Measurements from ENCODE around the gene YEATS2. TPM values are rescaled to one million over a fixed set of nuclear protein-coding genes. Genes with fewer than 3 reads are reported as not detected.
A peak's percentile ranks its signal among the peaks of the same experiment; 100 is the strongest.

YEATS2 gene
- polyA plus RNA-seq: 20.9 to 21.7 TPM (median 21.2 TPM) in 3 replicates
- 12.1 TPM for polyA plus RNA-seq (2011; ENCODE audit: low read depth)
- 16.6 and 18.9 TPM in 2 replicates for polyA plus RNA-seq (2011; cell fraction: cytosol; rRNA removed)
- polyA plus RNA-seq (2011; cell fraction: nucleus; rRNA removed): 44.0 and 44.7 TPM in 2 replicates
- polyA plus RNA-seq (2012; ENCODE audit: low replicate concordance): 8.2 and 15.4 TPM in 2 replicates
- polyA minus RNA-seq: 25.5 to 44.2 TPM (median 38.8 TPM) in 3 replicates
- polyA minus RNA-seq (2011; cell fraction: cytosol; rRNA and poly(A)+ RNA removed): 21.3 TPM
- polyA minus RNA-seq (2011; cell fraction: nucleus; rRNA and poly(A)+ RNA removed): 34.0 and 54.1 TPM in 2 replicates

GRCh38 chr3:183697610-183698317 is at the start of gene YEATS2:
Gene YEATS2 (plus strand): TSS chr3:183697797. CDS start chr3:183715163, 17,366 bp downstream.
- Histone ChIP-seq H2AFZ (ENCODE audit: control insufficient read depth, low read length) (peak within 1 kb of the TSS; percentile 93), H3K36me3 (ENCODE audit: control insufficient read depth in 2 of 2, extremely low read depth in 1 of 2, insufficient read depth in 2 of 2, low read length in 2 of 2) (no peaks in the 10 kb centered on the region), H3K9ac (ENCODE audit: control insufficient read depth, extremely low read depth, insufficient read depth, low read length) (peak within 1 kb of the TSS; percentile 92), H3K27me3 (ENCODE audit: control insufficient read depth, extremely low read depth, insufficient read depth, low read length) (no peaks in the 10 kb centered on the region), H3K9me1 (ENCODE audit: control insufficient read depth, extremely low read depth, insufficient read depth, low read length) (no peaks in the 10 kb centered on the region), H3K4me3 (ENCODE audit: control insufficient read depth in 2 of 3, extremely low read depth in 1 of 3, insufficient read depth in 2 of 3, low read depth in 1 of 3, low read length in 3 of 3) (peak within 1 kb of the TSS; percentile 82 to 94 (median 90)), H3K27ac (ENCODE audit: control insufficient read depth, insufficient read depth, low read length) (peak within 1 kb of the TSS; percentile 82), H3K4me1 (ENCODE audit: control insufficient read depth, extremely low read depth, insufficient read depth, low read length) (peaks cover 11% of the 10 kb centered on the region), H3K79me2 (ENCODE audit: control insufficient read depth, insufficient read depth, low read length) (peaks cover 50% of the 10 kb centered on the region), H3K4me2 (ENCODE audit: control insufficient read depth, extremely low read depth, insufficient read depth, low read depth, low read length) (peak within 1 kb of the TSS; percentile 95), H3K9me3 (ENCODE audit: control insufficient read depth, low read depth, low read length) (no peaks in the 10 kb centered on the region), H4K20me1 (ENCODE audit: control insufficient read depth, extremely low read depth, insufficient read depth, low read length) (no peaks in the 10 kb centered on the region)
- FAIRE-seq (no peak), DNase-seq (ENCODE audit: low read depth, low spot score) (no peak)
- dilution Hi-C loops (cut with MboI; ENCODE audit: extremely low pct_ligation_motif_present, low sequenced_read_pairs): no loop called here
- TF ChIP-seq, protein P1, sequence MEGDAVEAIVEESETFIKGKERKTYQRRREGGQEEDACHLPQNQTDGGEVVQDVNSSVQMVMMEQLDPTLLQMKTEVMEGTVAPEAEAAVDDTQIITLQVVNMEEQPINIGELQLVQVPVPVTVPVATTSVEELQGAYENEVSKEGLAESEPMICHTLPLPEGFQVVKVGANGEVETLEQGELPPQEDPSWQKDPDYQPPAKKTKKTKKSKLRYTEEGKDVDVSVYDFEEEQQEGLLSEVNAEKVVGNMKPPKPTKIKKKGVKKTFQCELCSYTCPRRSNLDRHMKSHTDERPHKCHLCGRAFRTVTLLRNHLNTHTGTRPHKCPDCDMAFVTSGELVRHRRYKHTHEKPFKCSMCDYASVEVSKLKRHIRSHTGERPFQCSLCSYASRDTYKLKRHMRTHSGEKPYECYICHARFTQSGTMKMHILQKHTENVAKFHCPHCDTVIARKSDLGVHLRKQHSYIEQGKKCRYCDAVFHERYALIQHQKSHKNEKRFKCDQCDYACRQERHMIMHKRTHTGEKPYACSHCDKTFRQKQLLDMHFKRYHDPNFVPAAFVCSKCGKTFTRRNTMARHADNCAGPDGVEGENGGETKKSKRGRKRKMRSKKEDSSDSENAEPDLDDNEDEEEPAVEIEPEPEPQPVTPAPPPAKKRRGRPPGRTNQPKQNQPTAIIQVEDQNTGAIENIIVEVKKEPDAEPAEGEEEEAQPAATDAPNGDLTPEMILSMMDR (optimal IDR thresholded peaks at IDR 0.05 in 1 of 3, IDR thresholded peaks at IDR 0.05 in 1 of 3, conservative IDR thresholded peaks at IDR 0.05 in 1 of 3; ENCODE audit: extremely low read depth in 1 of 3, insufficient read depth in 2 of 3, low read length in 3 of 3): no peak
- TF ChIP-seq EZH2 (IDR thresholded peaks at IDR 0.05; ENCODE audit: low read length): no peak

GRCh38 chr3:183650554-183650953 is 47.0 kb upstream of the YEATS2 start:
- H3K4me1 ChIP-seq (ENCODE audit: control insufficient read depth, extremely low read depth, insufficient read depth, low read length): no peaks in the 10 kb centered on the region
- no peaks in the 10 kb centered on the region for H4K20me1 ChIP-seq (ENCODE audit: control insufficient read depth, extremely low read depth, insufficient read depth, low read length)
- H2AFZ ChIP-seq (ENCODE audit: control insufficient read depth, low read length): no peak overlapping the region
- TF ChIP-seq, protein P1 (optimal IDR thresholded peaks at IDR 0.05 in 1 of 3, IDR thresholded peaks at IDR 0.05 in 1 of 3, conservative IDR thresholded peaks at IDR 0.05 in 1 of 3; ENCODE audit: extremely low read depth in 1 of 3, insufficient read depth in 2 of 3, low read length in 3 of 3): no peak
- TF ChIP-seq EZH2 (IDR thresholded peaks at IDR 0.05; ENCODE audit: low read length): no peak
- H3K9me1 ChIP-seq (ENCODE audit: control insufficient read depth, extremely low read depth, insufficient read depth, low read length): no peaks in the 10 kb centered on the region
- dilution Hi-C loops (cut with MboI; ENCODE audit: extremely low pct_ligation_motif_present, low sequenced_read_pairs): no loop called here
- no peaks in the 10 kb centered on the region for H3K79me2 ChIP-seq (ENCODE audit: control insufficient read depth, insufficient read depth, low read length)
- H3K9me3 ChIP-seq (ENCODE audit: control insufficient read depth, low read depth, low read length): peaks cover 10% of the 10 kb centered on the region
- FAIRE-seq (no peak), DNase-seq (ENCODE audit: low read depth, low spot score) (no peak)
- no peak overlapping the region for H3K27ac ChIP-seq (ENCODE audit: control insufficient read depth, insufficient read depth, low read length)
- no peaks in the 10 kb centered on the region for H3K27me3 ChIP-seq (ENCODE audit: control insufficient read depth, extremely low read depth, insufficient read depth, low read length)
- H3K4me3 ChIP-seq (ENCODE audit: control insufficient read depth in 2 of 3, extremely low read depth in 1 of 3, insufficient read depth in 2 of 3, low read depth in 1 of 3, low read length in 3 of 3): no peak overlapping the region
- H3K4me2 ChIP-seq (ENCODE audit: control insufficient read depth, extremely low read depth, insufficient read depth, low read depth, low read length): no peak overlapping the region
- no peak overlapping the region for H3K9ac ChIP-seq (ENCODE audit: control insufficient read depth, extremely low read depth, insufficient read depth, low read length)
- peaks cover 0 to 5% of the 10 kb centered on the region in 2 experiments for H3K36me3 ChIP-seq (ENCODE audit: control insufficient read depth in 2 of 2, extremely low read depth in 1 of 2, insufficient read depth in 2 of 2, low read length in 2 of 2)
